ENCODE measurements around the gene MAP3K14. TPM values are rescaled to one million over a fixed set of nuclear protein-coding genes. Genes with fewer than 3 reads are reported as not detected.

The MAP3K14 gene
- total RNA-seq, 1 donor from 2014 or later = 19.1 TPM

DNA sequence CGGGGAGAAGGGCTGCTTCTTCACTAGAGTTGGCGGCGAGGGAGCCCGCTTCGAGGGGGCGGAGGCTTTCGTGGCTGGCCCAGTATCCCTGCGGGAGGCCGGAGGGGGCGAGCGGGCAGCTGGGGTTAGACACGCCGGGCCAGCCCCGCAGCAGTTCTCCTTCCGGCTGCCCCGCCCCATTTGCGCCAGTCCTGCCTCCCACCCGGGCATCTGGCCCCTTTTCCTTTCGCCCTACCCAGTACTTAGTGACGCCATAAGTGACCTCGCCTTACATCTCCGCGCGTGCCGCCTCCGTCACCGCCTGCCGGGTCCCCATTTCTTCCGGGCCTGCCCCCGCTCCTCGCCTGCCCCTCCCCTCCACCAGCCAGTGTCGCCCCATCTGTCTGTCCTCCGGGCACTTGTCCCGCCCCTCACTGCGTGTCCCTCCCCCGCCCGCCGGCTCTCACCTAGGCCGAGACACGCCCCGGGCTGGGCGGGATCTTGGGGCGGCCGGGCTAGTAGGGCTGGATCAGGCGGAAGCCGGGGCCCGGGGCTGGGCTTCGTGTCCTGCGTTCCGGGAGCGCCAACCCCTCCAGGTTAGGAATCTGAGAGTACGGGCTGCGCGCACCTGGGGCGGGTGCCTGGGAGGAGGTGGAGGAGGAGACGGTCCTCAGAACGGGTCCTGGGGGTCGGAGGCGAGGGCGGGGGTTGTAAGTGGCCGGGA, 69.2 kb downstream of the MAP3K14 start:
- DNase-seq (ENCODE audit: low spot score) (peak; percentile 82), ATAC-seq (peak; percentile 83)
- intact Hi-C loops (cut with DNase I) = no loop called here

DNA sequence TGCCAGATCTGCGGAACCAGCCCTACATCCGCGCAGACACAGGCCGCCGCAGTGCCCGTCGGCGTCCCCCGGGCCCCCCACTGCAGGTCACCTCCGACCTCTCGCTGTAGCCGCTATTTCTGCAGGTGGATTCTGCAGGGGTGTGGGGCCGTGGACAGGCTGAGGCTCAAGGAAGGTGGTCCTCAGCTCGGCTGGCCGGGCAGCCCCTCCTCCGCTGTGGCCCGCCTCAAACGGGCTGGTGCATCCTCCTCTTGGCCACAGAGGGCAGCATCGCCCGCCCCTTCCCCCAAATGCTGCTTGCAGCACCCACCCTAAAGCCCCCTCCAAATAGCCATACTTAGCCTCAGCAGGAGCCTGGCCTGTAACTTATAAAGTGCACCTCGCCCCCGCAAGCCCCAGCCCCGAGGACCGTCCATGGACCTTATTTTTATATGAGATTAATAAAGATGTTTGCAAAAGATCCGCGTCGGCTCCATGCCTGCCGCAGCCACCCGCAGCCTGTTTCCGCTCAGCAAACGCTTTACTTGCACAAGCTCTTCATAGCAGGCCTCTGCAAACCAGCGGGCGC, 69.9 kb downstream of the MAP3K14 start:
- intact Hi-C loops (cut with DNase I) = no loop called here
- DNase-seq (ENCODE audit: low spot score) (no peak), ATAC-seq (peak; percentile 6)

DNA sequence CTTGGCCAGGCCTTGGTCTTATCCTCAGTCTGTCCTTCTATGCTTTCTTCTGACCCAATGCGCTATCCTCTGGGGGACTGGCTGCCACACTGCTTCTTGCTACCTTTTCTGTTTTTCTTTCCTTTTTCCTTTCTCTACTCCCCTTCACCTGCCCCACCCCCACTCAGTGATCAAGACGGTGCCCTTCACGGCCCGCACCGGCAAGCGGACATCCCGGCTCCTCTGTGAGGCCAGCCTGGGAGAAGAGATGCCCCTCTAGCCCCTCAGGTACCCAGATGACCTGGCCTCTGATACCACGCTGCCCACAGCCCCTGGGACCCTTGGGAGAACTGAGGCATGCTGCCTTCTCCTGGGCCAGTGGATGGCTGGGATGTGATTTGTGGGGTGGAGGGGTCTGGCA, 70.5 kb downstream of the MAP3K14 start:
- DNase-seq (ENCODE audit: low spot score) (no peak), ATAC-seq (no peak)
- intact Hi-C loops (cut with DNase I) = no loop called here

DNA sequence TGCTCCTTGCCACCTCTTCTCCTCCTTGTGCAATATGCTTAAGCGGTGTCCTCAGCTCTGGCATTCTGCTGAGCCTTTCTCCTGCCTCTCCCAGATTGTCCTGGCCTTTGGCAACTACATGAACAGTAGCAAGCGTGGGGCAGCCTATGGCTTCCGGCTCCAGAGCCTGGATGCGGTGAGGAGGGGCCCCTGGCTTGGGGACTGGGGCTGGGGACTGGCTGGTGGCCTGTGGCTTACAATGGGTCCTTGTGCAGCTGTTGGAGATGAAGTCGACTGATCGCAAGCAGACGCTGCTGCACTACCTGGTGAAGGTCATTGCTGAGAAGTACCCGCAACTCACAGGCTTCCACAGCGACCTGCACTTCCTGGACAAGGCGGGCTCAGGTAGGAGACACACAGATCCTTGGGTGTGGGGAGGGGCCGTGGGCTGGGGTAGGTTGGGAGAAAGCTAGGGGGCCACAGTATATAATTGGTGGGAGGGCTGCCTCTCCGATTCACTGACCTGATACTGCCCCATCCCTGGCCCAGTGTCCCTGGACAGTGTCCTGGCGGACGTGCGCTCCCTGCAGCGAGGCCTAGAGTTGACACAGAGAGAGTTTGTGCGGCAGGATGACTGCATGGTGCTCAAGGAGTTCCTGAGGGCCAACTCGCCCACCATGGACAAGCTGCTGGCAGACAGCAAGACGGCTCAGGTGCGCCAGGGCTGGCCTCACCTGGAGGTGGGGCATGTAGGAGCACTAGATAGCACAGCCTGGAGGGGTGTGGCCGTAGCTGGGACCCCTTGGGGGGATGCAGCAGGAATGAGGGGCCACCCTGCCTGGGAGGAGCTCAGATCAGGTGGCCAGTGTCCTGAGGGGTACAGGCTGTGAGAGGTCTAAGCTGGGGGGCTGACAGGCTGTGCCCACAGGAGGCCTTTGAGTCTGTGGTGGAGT, 71.8 kb downstream of the MAP3K14 start:
- no peak for ATAC-seq
- no peak for DNase-seq (ENCODE audit: low spot score)
- intact Hi-C loops (cut with DNase I) = no loop called here

DNA sequence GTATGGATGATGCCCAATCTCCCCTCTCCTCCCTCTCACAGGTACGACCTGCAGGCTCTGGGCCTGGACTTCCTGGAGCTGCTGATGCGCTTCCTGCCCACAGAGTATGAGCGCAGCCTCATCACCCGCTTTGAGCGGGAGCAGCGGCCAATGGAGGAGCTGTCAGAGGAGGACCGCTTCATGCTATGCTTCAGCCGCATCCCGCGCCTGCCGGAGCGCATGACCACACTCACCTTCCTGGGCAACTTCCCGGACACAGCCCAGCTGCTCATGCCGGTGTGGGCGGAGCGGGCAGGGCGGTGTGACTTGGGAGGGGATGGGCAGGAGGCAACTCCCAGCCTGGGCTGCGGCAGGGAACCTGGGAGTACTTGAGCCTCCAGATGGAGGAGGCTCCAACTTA, 73.1 kb downstream of the MAP3K14 start:
- no peak for DNase-seq (ENCODE audit: low spot score)
- intact Hi-C loops (cut with DNase I) = no loop called here
- ATAC-seq = no peak

DNA sequence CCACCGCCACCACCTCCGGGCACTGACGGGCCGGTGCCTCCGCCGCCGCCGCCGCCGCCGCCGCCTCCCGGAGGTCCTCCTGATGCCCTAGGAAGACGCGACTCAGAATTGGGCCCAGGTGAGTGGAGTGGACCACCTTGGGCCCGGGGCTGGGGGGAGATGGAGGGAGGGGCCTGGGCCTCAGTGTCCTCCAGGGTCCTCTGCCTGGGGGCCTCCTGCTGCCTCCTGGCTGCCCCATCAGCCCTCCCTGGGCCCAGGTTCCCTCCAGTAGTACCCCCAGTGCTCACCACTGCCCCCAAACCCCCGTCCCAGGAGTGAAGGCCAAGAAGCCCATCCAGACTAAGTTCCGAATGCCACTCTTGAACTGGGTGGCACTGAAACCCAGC, 74.8 kb downstream of the MAP3K14 start:
- ATAC-seq (no peak), DNase-seq (ENCODE audit: low spot score) (no peak)
- intact Hi-C loops (cut with DNase I) = no loop called here

DNA sequence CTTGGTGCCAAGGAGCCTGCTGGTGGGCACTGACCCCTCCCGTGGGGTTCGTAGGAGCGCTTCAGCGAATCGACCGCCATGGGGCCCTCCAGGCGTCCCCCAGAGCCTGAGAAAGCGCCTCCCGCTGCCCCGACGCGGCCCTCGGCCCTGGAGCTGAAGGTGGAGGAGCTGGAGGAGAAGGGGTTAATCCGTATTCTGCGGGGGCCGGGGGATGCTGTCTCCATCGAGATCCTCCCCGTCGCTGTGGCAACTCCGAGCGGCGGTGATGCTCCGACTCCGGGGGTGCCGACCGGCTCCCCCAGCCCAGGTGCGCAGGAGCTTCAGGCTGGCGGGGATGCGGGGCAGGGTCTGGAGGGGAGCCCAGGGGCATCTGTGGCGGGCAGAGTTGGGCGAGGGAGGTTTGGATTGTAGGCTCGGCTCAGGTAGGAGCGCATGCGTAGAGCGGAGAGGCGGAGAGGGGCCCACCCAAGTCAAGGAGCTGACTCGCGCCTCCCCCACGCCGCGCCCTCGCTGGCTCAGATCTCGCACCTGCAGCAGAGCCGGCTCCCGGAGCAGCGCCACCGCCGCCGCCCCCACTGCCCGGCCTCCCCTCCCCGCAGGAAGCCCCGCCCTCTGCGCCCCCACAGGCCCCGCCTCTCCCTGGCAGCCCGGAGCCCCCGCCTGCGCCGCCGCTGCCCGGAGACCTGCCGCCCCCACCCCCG, 75.3 kb downstream of the MAP3K14 start:
- intact Hi-C loops (cut with DNase I) = no loop called here
- DNase-seq (ENCODE audit: low spot score) (no peak), ATAC-seq (no peak)

DNA sequence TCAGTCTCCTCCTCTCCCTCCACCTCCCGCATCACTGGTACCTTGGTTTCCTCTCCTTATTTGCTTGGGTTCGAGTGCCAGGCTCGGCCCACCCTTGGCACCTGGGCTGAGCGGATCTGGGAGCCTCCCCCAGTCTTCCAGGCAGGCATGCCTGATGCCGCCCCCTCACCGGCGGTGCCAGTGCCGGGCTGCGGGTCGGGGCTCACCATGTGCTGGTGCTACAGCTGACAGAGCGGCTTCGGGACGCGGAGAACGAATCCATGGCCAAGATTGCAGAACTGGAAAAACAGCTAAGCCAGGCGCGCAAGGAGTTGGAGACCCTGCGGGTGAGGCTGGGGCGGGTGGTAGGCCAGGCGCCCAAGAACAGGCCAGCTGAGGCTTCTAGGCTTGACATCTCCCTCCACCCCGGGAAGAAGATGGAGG, 75.9 kb downstream of the MAP3K14 start:
- no peak for ATAC-seq
- no peak for DNase-seq (ENCODE audit: low spot score)
- intact Hi-C loops (cut with DNase I) = no loop called here

DNA sequence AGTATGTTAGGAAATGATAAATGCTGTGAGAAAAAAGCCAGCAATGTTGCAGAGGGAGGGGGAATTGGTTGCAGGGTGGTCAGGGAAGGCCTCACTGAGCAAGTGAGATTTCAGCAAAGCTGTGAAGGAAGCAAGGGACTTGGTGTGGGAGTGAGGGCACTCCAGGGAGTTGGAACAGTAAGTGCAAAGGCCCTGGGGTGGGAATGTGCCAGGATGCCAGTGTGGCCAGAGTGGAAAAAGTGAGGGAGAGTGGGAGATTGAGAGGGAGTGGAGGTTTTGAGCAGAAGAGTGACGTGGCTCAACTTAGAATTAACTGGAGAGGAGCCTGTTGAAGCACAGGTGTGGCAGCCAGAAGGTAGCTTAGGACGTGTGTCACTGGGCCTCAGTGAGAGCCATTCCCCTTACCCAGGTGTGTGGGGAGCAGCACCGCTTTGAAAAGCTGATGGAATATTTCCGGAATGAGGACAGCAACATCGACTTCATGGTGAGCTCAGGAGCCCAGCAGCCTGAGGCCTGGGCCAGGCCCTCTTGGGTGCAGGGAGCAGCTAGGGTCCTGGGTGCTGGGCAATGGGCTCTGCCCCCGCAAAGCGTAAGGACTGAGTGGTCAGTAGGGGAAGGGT, 78.6 kb downstream of the MAP3K14 start:
- no peak for DNase-seq (ENCODE audit: low spot score)
- intact Hi-C loops (cut with DNase I) = no loop called here
- no peak for ATAC-seq

DNA sequence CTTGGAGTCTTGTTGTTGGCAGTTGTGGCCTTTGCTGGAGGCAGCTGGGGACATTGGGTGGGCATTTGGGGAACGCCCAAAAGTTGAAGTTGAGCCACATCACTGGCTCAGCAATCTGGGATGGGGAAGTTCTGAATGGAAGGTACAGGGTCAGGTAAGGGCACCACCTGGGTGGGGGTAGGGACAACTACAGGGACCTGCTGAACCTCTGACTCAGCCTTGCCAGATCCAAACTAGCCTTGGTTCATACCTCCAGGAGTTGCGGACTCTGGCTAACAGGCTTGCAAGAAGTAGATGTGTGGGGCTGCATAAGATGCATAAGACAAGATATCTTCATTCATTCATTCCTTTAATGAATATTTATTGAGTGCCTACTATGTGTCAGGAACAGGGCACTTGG, 79.1 kb downstream of the MAP3K14 start:
- intact Hi-C loops (cut with DNase I) = no loop called here
- DNase-seq (ENCODE audit: low spot score) = no peak
- no peak for ATAC-seq

DNA sequence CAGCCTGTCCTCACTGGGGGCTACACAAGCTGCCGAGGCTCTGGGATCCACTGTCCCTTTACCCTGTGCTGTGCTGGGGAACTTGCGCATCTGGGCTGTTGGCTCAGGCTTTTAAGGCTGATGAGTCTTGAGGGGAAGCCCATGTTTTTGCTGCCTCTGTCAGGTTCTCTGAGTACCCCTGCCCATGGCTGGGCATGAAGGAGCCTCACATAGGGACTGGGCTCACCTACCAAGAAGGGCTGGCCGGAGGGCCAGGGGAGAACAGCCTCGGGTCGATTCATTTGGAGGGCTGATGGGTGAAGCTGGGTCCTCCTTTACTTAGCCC, 80.6 kb downstream of the MAP3K14 start:
- intact Hi-C loops (cut with DNase I) = no loop called here
- DNase-seq (ENCODE audit: low spot score) = no peak
- ATAC-seq = no peak

DNA sequence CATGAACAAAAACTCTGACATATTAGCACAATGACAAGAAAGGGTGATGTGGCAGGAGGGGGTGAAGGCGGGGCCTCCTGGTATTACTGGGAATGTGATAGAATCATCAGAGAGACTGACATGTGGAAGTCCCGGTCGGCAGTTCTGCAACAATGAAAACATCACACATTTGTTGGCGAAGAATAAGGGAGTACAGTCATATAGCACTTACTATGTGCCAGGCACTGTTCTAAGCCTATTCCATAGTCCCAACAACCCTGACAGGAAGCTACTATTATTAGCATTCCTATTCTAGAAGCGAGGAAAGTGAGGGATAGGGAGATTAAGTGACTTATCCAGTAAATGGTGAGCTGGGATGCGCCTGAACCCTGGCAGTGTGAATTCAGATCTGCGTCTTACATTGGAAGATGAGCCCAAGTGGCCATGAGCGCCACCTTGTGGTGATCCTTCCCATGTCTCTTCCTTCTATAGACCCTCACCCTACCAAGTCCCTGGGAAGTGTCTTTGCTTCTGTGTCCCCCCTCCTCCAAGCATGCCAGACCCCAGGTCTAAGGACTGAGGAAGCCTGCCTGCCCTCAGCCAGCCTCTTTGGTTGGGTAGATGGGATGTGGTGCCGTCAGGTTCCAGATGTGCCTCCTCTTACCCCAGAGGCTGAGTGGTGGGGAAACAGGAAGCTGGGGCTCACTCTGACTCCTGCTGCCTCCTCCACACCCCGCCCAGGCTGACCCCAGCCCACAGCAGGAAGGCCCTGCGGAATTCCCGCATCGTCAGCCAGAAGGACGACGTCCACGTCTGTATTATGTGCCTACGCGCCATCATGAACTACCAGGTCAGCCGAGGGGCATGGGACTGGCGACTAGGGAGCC, 81.2 kb downstream of the MAP3K14 start:
- peak; percentile 77 for ATAC-seq
- intact Hi-C loops (cut with DNase I) = no loop called here
- peak; percentile 90 for DNase-seq (ENCODE audit: low spot score)

DNA sequence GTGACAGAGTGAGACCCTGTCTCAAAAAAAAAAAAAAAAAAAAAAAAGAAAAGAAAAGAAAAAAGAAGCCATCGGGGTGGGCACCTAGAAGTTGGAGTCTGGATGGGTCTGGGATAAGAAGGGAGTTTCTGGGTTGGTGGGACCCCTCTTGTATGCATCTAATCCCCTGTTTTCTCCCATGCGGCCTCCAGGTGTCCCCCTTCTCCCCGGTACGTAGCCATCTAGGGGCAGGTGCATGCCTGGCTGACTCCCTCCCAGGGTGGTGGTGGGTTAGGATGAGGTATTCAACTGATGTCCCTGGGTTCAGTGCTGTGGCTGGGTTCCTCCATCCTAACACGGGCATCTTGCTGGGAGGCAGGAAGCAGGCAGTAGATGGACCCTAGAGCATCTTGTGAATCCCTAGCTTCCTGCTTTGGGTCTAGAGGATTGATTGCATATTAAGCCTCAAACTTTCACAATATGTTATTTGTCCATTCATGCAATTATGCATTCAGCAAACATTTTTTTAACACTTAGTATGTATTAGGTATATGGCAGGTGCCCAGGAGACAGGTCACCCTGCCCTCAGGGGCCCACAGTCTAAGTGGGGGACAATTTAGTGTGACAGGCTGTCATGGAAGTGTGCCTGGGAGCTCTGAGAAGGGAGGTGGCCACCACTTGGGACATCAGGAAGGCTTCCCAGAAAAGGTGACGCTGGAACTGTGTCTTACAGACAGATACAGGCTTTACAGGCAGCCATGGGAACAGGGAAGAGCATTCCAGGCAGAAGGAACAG, 82.0 kb downstream of the MAP3K14 start:
- intact Hi-C loops (cut with DNase I) = no loop called here
- ATAC-seq = no peak
- no peak for DNase-seq (ENCODE audit: low spot score)

DNA sequence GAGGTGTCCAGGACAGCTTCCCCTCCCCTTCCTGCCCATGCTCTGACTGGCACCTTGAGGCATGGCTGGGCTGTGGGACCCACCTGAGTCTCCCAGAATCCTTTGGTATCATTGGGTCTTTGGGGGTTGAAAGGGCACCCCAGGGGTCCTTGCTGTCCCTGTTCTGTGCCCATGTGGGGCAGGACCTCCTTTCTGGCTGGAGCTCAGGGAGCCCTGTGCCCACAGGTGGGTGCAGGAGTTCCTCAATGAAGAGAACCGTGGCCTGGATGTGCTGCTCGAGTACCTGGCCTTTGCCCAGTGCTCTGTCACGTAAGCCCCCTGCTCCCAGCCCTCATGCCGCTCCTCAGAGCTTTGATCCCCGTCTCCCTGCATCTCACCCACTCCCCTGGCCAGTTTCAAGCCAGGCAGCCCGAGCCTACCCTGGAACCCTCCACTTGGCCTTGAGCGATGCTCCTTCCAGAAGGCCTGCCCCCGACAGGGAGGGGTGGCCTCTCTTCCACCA, 83.3 kb downstream of the MAP3K14 start:
- intact Hi-C loops (cut with DNase I) = no loop called here
- no peak for ATAC-seq
- no peak for DNase-seq (ENCODE audit: low spot score)

DNA sequence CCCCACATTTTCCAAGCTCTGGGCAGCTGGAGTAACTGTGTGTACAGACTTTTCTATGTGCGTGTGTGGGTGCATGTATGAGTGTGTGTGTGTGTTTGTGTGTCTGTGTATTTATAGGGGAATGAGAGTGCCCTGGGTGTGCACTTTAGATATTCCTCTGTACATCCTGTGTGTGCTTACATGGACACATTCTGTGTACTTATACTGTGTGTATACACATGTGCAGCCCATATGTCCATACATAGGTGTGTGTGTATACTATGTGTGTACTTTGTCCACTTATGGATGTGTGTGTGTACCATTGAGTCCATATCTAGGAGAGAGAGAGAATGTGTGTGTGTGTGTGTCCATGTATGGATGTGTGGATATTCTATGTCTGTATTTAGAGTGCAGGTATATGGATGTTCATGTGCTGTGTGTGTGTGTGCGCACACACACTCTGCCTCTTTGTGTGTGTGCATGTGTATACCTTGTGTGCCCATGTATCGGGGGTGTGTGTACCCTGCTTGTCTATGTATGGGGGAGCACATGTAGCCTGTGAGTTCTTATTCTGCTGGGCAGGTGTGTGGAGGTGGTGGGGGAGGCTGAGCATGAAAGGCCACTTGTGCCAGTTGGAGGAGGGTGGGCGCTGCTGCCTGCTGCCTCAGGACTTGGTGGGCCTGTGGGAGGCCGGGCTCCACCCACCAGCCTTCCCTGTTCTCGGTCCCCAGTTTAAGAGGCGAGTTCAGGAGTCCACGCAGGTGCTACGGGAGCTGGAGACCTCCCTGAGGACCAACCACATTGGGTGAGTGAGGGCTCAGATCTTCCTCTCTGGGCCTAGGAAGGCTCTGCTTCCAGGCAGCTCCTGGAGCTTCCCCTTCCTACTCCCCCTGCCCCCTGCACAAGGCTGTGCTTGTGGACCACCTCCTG, 84.1 kb downstream of the MAP3K14 start:
- no peak for DNase-seq (ENCODE audit: low spot score)
- no peak for ATAC-seq

DNA sequence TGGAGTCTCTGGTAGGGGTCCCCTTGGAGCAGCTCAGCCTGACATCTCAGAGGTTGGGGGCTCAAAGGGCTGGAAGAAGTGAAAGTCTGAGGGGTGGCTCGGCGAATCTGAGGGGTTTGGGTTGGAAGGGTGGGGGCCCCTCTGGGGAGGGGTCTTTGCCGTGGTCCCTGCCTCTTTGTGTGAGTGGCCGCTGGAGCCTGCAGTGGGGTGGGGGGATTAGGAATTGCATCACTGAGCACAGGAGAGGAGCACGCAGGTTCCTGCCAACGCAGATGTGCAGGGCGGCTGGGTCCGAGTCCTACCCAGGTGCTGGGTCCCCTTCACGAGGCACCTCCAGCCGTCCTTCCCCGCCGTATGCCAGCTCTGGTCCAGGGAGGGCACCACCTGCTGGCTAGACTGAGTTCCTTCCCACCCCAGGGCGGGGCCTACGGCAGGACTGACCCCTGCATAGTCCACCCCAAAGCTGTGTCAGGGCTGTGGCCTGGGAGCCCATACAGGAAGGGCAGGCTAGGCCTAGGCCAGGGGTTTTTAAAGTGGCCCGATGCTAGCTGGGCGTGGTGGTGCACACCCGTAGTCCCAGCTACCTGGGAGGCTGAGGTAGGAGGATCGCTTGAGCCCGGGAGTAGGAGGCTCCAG, 85.2 kb downstream of the MAP3K14 start:
- DNase-seq (ENCODE audit: low spot score) (no peak), ATAC-seq (no peak)
- intact Hi-C loops (cut with DNase I) = no loop called here

More for the DNA sequence above, 84.1 kb downstream of the MAP3K14 start:
- intact Hi-C loops (cut with DNase I) = no loop called here
